ENCODE measurements around the gene RARRES1. TPM values are rescaled to one million over a fixed set of nuclear protein-coding genes. Genes with fewer than 3 reads are reported as not detected.
A peak's percentile ranks its signal among the peaks of the same experiment; 100 is the strongest.

The RARRES1 gene
- total and polyA plus RNA-seq, 2 experiments from 2014 or later = 0.10 to 0.82 TPM

- TF ChIP-seq ZNF114 (CRISPR knock-in tag; IDR thresholded peaks at IDR 0.05) = no peak
- no peak for TF ChIP-seq STAT1 (IDR thresholded peaks at IDR 0.05; ENCODE audit: unreplicated experiment)
- TF ChIP-seq, protein P1, sequence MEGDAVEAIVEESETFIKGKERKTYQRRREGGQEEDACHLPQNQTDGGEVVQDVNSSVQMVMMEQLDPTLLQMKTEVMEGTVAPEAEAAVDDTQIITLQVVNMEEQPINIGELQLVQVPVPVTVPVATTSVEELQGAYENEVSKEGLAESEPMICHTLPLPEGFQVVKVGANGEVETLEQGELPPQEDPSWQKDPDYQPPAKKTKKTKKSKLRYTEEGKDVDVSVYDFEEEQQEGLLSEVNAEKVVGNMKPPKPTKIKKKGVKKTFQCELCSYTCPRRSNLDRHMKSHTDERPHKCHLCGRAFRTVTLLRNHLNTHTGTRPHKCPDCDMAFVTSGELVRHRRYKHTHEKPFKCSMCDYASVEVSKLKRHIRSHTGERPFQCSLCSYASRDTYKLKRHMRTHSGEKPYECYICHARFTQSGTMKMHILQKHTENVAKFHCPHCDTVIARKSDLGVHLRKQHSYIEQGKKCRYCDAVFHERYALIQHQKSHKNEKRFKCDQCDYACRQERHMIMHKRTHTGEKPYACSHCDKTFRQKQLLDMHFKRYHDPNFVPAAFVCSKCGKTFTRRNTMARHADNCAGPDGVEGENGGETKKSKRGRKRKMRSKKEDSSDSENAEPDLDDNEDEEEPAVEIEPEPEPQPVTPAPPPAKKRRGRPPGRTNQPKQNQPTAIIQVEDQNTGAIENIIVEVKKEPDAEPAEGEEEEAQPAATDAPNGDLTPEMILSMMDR (conservative IDR thresholded peaks at IDR 0.05; ENCODE audit: low read depth in 2 of 2) = no peak
- no peak for TF ChIP-seq POLR2AphosphoS5 (IDR thresholded peaks at IDR 0.05; ENCODE audit: low read depth)
- no peak for TF ChIP-seq JUNB (IDR thresholded peaks at IDR 0.05; ENCODE audit: unreplicated experiment)
- TF ChIP-seq CREB1 (CRISPR knock-in tag; IDR thresholded peaks at IDR 0.05; ENCODE audit: low read depth) = no peak
- TF ChIP-seq ETS1 (IDR thresholded peaks at IDR 0.05) = no peak
These were observed 19.2 kb downstream of the RARRES1 start (continued) for GRCh38 chr3:158713094-158713499.

GRCh38 chr3:158712443-158712842 is 19.8 kb downstream of the RARRES1 start:
- H3K4me1 Mint-ChIP-seq = peaks cover 24% of the 10 kb centered on the region; the same call in 2 of the 3 replicates
- Histone ChIP-seq H3K36me3 (ENCODE audit: insufficient read depth) (no peaks in the 10 kb centered on the region), H3K27me3 (ENCODE audit: insufficient read depth) (no peaks in the 10 kb centered on the region), H3K79me2 (replicated peaks; ENCODE audit: insufficient read depth) (no peaks in the 10 kb centered on the region), H2AFZ (no peak overlapping the region), H3K4me1 (ENCODE audit: insufficient read depth) (no peaks in the 10 kb centered on the region; the same call in 1 of the 2 replicates), H3K9me2 (ENCODE audit: insufficient read depth) (no peaks in the 10 kb centered on the region), H3K4me3 (no peak overlapping the region), H3F3A (replicated peaks; ENCODE audit: low read depth) (no peaks in the 10 kb centered on the region), H4K20me1 (replicated peaks; ENCODE audit: insufficient read depth) (no peaks in the 10 kb centered on the region), H3K27ac (ENCODE audit: low read depth) (no peak overlapping the region), H3K4me2 (no peak overlapping the region)
- no peak overlapping the region for H3K4me3 Mint-ChIP-seq
- H3K27me3 Mint-ChIP-seq (ENCODE audit: insufficient read depth, low read depth, poor library complexity) = no peaks in the 10 kb centered on the region
- peak overlapping the region; percentile 71 for H3K27ac Mint-ChIP-seq
- no peak for ATAC-seq
- no peaks in the 10 kb centered on the region for H3K9me3 Mint-ChIP-seq
- peaks cover 6% of the 10 kb centered on the region; the same call in 2 of the 3 replicates for H3K36me3 Mint-ChIP-seq (ENCODE audit: low read depth)
- DNase-seq (ENCODE audit: low spot score) = no peak
- no peak for TF ChIP-seq NANOG (IDR thresholded peaks at IDR 0.05; ENCODE audit: borderline replicate concordance)
- TF ChIP-seq, protein P2, sequence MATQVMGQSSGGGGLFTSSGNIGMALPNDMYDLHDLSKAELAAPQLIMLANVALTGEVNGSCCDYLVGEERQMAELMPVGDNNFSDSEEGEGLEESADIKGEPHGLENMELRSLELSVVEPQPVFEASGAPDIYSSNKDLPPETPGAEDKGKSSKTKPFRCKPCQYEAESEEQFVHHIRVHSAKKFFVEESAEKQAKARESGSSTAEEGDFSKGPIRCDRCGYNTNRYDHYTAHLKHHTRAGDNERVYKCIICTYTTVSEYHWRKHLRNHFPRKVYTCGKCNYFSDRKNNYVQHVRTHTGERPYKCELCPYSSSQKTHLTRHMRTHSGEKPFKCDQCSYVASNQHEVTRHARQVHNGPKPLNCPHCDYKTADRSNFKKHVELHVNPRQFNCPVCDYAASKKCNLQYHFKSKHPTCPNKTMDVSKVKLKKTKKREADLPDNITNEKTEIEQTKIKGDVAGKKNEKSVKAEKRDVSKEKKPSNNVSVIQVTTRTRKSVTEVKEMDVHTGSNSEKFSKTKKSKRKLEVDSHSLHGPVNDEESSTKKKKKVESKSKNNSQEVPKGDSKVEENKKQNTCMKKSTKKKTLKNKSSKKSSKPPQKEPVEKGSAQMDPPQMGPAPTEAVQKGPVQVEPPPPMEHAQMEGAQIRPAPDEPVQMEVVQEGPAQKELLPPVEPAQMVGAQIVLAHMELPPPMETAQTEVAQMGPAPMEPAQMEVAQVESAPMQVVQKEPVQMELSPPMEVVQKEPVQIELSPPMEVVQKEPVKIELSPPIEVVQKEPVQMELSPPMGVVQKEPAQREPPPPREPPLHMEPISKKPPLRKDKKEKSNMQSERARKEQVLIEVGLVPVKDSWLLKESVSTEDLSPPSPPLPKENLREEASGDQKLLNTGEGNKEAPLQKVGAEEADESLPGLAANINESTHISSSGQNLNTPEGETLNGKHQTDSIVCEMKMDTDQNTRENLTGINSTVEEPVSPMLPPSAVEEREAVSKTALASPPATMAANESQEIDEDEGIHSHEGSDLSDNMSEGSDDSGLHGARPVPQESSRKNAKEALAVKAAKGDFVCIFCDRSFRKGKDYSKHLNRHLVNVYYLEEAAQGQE (IDR thresholded peaks at IDR 0.05; ENCODE audit: unreplicated experiment) = no peak
- no peak for TF ChIP-seq ZNF331 (CRISPR knock-in tag; IDR thresholded peaks at IDR 0.05; ENCODE audit: low read depth)
- TF ChIP-seq EZH2phosphoT487 (IDR thresholded peaks at IDR 0.05; ENCODE audit: unreplicated experiment) = no peak
- TF ChIP-seq, protein P1 (conservative IDR thresholded peaks at IDR 0.05; ENCODE audit: low read depth in 2 of 2) = no peak
- TF ChIP-seq POLR2AphosphoS5 (IDR thresholded peaks at IDR 0.05; ENCODE audit: low read depth) = no peak
- no peak for TF ChIP-seq STAT1 (IDR thresholded peaks at IDR 0.05; ENCODE audit: unreplicated experiment)
- no peak for TF ChIP-seq JUNB (IDR thresholded peaks at IDR 0.05; ENCODE audit: unreplicated experiment)
- TF ChIP-seq ETS1 (IDR thresholded peaks at IDR 0.05) = no peak

All from GM23338 (cell line).